Esophagus (tissue), 2 donors: Measurements from ENCODE around the gene LY6G5B. TPM values are rescaled to one million over a fixed set of nuclear protein-coding genes. Genes with fewer than 3 reads are reported as not detected.

ENCODE experiments used
- H3K27ac ChIP-seq, 2 donors: one replicate each; pipeline ENCODE4 v1.5.1; 2013; ENCODE audit warnings: low read depth in 2 of 2, mild to moderate bottlenecking in 2 of 2, inconsistent platforms in 1 of 2, low read length in 1 of 2, moderate library complexity in 1 of 2
- H3K27me3 ChIP-seq, 2 donors: one replicate each; pipeline ENCODE4 v1.6.1; 2013; ENCODE audit warnings: low read length in 2 of 2, control low read depth in 1 of 2, mild to moderate bottlenecking in 1 of 2; ENCODE audit not compliant: insufficient read depth in 2 of 2, control insufficient read depth in 1 of 2
- H3K36me3 ChIP-seq, 2 donors: one replicate each; pipeline ENCODE4 v1.6.1; 2013; ENCODE audit warnings: low read length in 1 of 2; ENCODE audit not compliant: control insufficient read depth in 2 of 2, insufficient read depth in 2 of 2
- H3K4me1 ChIP-seq, 2 donors: one replicate each; pipeline ENCODE4 v1.6.1; 2013; ENCODE audit warnings: low read length in 1 of 2; ENCODE audit not compliant: control insufficient read depth in 2 of 2, insufficient read depth in 2 of 2
- H3K4me3 ChIP-seq, 2 donors: one replicate each; pipeline ENCODE4 v1.5.1; 2013; ENCODE audit warnings: low read length in 2 of 2, mild to moderate bottlenecking in 2 of 2, low read depth in 1 of 2, moderate library complexity in 1 of 2
- H3K9me3 ChIP-seq, 2 donors: one replicate each; pipeline ENCODE4 v1.6.1; 2013; ENCODE audit warnings: mild to moderate bottlenecking in 2 of 2, low read depth in 1 of 2, low read length in 1 of 2, moderate library complexity in 1 of 2; ENCODE audit not compliant: control insufficient read depth in 2 of 2, insufficient read depth in 1 of 2
- WGBS, 2 donors: extraction: QIAGEN DNeasy Blood & Tissue Kit; methylation state at CpG; one replicate each; pipeline ENCODE4 v1.1.7; 2013; 5-methylcytosine and 5-hydroxymethylcytosine counted together
- polyA plus RNA-seq, 2 donors: library from polyadenylated mRNA; stranded (reverse); fragments of 200-250 nt; gene quantifications; one replicate each; pipeline ENCODE4 v1.2.3, GENCODE V29; 2013
- donor health status: healthy with polysubstance abuse.
- donor health status: Bipolar disorder and iron deficiency.

LY6G5B gene
- polyA plus RNA-seq, 2 donors: 5.3 to 7.4 TPM

GRCh38 chr6:31711233-31711632, 41.5 kb downstream of the LY6G5B start:
- Histone ChIP-seq H3K4me1 (peaks cover 0 to 23% of the 10 kb centered on the region in 2 donors), H3K9me3 (no peaks in the 10 kb centered on the region), H3K36me3 (no peaks in the 10 kb centered on the region), H3K4me3 (no peak overlapping the region), H3K27ac (peak overlapping the region; percentile 80 to 86), H3K27me3 (no peaks in the 10 kb centered on the region)
- 35 to 46% methylated on average over 8 of the region's 8 CpGs for WGBS, 2 donors

- peaks cover 0 to 24% of the 10 kb centered on the region in 2 donors for H3K4me1 ChIP-seq
- 62 to 64% methylated on average over 8 of the region's 8 CpGs for WGBS, 2 donors
Observed at GRCh38 chr6:31712296-31712695, 42.5 kb downstream of the LY6G5B start.

GRCh38 chr6:31713465-31713864, 43.7 kb downstream of the LY6G5B start:
- no peaks in the 10 kb centered on the region for H3K36me3 ChIP-seq
- H3K4me1 ChIP-seq: peaks cover 0 to 31% of the 10 kb centered on the region in 2 donors
- 66 to 75% methylated on average over 4 of the region's 4 CpGs for WGBS, 2 donors
- H3K4me3 ChIP-seq: no peak overlapping the region
- no peaks in the 10 kb centered on the region for H3K9me3 ChIP-seq
- no peaks in the 10 kb centered on the region for H3K27me3 ChIP-seq
- peak overlapping the region in 1 of 2 donors; percentile 59 for H3K27ac ChIP-seq

More at GRCh38 chr6:31712296-31712695, 42.5 kb downstream of the LY6G5B start:
- Histone ChIP-seq H3K4me3 (no peak overlapping the region), H3K27ac (peak overlapping the region; percentile 80 to 86), H3K36me3 (no peaks in the 10 kb centered on the region), H3K27me3 (no peaks in the 10 kb centered on the region), H3K9me3 (no peaks in the 10 kb centered on the region)

GRCh38 chr6:31713991-31714684, 44.4 kb downstream of the LY6G5B start:
- Histone ChIP-seq H3K9me3 (no peaks in the 10 kb centered on the region), H3K36me3 (no peaks in the 10 kb centered on the region), H3K27me3 (no peaks in the 10 kb centered on the region), H3K27ac (peak overlapping the region; percentile 8 to 59), H3K4me3 (no peak overlapping the region), H3K4me1 (peaks cover 0 to 38% of the 10 kb centered on the region in 2 donors)
- WGBS, 2 donors: 29 to 33% methylated on average over 5 of the region's 5 CpGs

- no peaks in the 10 kb centered on the region for H3K36me3 ChIP-seq
- no peaks in the 10 kb centered on the region for H3K27me3 ChIP-seq
- H3K4me1 ChIP-seq: peaks cover 0 to 44% of the 10 kb centered on the region in 2 donors
- H3K9me3 ChIP-seq: no peaks in the 10 kb centered on the region
- WGBS, 2 donors: 54 to 60% methylated on average over 15 to 16 of the region's 16 CpGs
- no peak within 1 kb of the TSS for H3K4me3 ChIP-seq
- peak within 1 kb of the TSS; percentile 8 to 59 for H3K27ac ChIP-seq
Observed at GRCh38 chr6:31715022-31715958, 45.5 kb downstream of the LY6G5B start, which contains the start of gene LY6G6D. Gene LY6G6D, plus strand, starts transcription at chr6:31715348. Its CDS starts 8 bp downstream, at chr6:31715356.

- Histone ChIP-seq H3K9me3 (no peaks in the 10 kb centered on the region), H3K4me3 (no peak overlapping the region), H3K27ac (peak overlapping the region; percentile 89 to 95), H3K27me3 (no peaks in the 10 kb centered on the region), H3K4me1 (peaks cover 0 to 37% of the 10 kb centered on the region in 2 donors), H3K36me3 (no peaks in the 10 kb centered on the region)
- WGBS, 2 donors: 45 to 54% methylated on average over 10 of the region's 10 CpGs
Observed at GRCh38 chr6:31717499-31718222, 47.9 kb downstream of the LY6G5B start.

- 47 to 54% methylated on average over 1 of the region's 1 CpG for WGBS, 2 donors
- Histone ChIP-seq H3K9me3 (no peaks in the 10 kb centered on the region), H3K36me3 (no peaks in the 10 kb centered on the region), H3K27ac (peak overlapping the region; percentile 90 to 95), H3K4me3 (no peak overlapping the region), H3K27me3 (no peaks in the 10 kb centered on the region), H3K4me1 (peaks cover 0 to 37% of the 10 kb centered on the region in 2 donors)
Observed at GRCh38 chr6:31718265-31718664, 48.5 kb downstream of the LY6G5B start.

GRCh38 chr6:31719001-31719400, 49.2 kb downstream of the LY6G5B start:
- H3K9me3 ChIP-seq: no peaks in the 10 kb centered on the region
- WGBS, 2 donors: 74 to 82% methylated on average over 6 of the region's 6 CpGs
- no peak overlapping the region for H3K4me3 ChIP-seq
- no peaks in the 10 kb centered on the region for H3K27me3 ChIP-seq
- H3K4me1 ChIP-seq: peaks cover 0 to 32% of the 10 kb centered on the region in 2 donors
- H3K36me3 ChIP-seq: no peaks in the 10 kb centered on the region
- peak overlapping the region; percentile 90 to 95 for H3K27ac ChIP-seq

- Histone ChIP-seq H3K36me3 (no peaks in the 10 kb centered on the region), H3K4me3 (peak overlapping the region in 1 of 2 donors; percentile 16), H3K27ac (peak overlapping the region; percentile 66 to 97), H3K4me1 (peaks cover 0 to 28% of the 10 kb centered on the region in 2 donors), H3K9me3 (no peaks in the 10 kb centered on the region), H3K27me3 (no peaks in the 10 kb centered on the region)
- WGBS, 2 donors: 64 to 70% methylated on average over 5 of the region's 5 CpGs
Observed at GRCh38 chr6:31720196-31720770, 50.5 kb downstream of the LY6G5B start.
